Measurements from ENCODE around the gene CCDC187. TPM values are rescaled to one million over a fixed set of nuclear protein-coding genes. Genes with fewer than 3 reads are reported as not detected.
"Not testable (repeated sequence)": the region's sequence is repeated elsewhere in the genome, so short reads cannot be mapped to it uniquely, and the experiment has no call there.

CCDC187 gene
- total RNA-seq: under 0.01 TPM in 1 of 2 replicates, not detected in the other

DNA sequence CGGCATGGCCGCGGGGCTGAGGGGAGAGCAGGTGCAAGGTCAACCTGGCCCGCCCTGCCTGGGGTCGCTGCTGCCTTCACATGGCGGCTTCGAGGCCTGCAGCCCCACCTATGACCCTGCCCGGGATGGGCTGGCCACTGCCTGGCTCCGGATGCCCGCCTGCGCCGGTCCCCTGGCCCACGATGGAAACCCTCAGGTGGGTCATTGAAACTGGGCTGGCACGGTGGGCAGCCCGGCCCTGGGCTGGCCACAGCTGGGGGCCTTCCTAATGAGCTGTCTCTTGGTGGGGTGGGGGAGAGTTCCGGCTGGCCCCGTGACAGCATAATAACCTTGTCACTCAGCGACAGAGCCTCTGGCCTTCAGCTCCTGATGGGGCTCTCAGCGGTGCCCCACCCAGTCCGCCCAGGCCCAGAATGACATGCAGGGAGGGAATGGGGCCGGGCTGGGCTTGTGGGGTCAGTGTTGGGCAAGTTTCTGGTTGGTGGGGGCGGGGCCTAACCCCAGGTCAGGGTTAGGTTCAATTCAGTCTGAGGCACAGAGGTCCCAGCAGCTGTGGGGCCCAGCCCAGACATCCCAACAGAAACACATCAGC lies at the start of gene CCDC187:
Gene CCDC187, minus strand, starts transcription at position 270 of the 592 bp plus-strand sequence. Its CDS starts 264 bp downstream, at position 6.
- Histone ChIP-seq H3K4me3 (ENCODE audit: insufficient read depth, low read length) (no peak within 1 kb of the TSS), H3K36me3 (ENCODE audit: insufficient read depth, low read length) (no peaks in the 10 kb centered on the region), H2AFZ (ENCODE audit: low read length) (no peak within 1 kb of the TSS), H3K27ac (ENCODE audit: low read depth, low read length) (no peak within 1 kb of the TSS), H3K9me3 (ENCODE audit: low read depth, low read length) (no peaks in the 10 kb centered on the region), H3K4me2 (ENCODE audit: insufficient read depth, low read length) (no peak within 1 kb of the TSS), H3K27me3 (ENCODE audit: insufficient read depth, low read length) (no peaks in the 10 kb centered on the region), H3K79me2 (ENCODE audit: insufficient read depth, low read length) (no peaks in the 10 kb centered on the region), H4K20me1 (ENCODE audit: insufficient read depth, low read length) (no peaks in the 10 kb centered on the region), H3K4me1 (ENCODE audit: insufficient read depth, low read length) (no peaks in the 10 kb centered on the region)
- DNase-seq (ENCODE audit: insufficient read length, low spot score, missing footprints): no peak
- no peak for TF ChIP-seq CTCF (IDR thresholded peaks at IDR 0.05; ENCODE audit: extremely low read depth, low read depth, low read length)

DNA sequence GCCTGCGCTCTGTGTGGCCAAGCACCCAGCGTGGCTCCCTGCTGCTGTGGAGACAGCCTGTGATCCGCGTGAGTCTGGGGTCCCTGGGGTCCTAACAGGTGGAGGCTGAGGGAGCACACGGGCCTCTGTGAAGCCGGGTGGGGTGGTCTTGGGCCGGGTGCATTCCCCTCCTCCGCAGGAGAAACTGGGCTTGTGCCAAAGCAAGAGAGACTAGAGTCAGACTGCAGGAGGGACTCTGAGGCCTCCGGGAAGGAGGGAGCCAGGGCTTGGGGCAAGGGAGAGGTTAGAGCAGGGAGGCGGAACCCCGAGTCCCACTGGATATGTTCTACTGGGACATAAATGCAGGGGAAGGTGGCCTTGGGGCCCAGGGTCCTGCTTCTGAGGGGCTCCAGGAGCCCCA lies 49.2 kb upstream of the CCDC187 start:
- TF ChIP-seq CTCF (IDR thresholded peaks at IDR 0.05; ENCODE audit: extremely low read depth, low read depth, low read length): no peak
- Histone ChIP-seq H3K4me2 (ENCODE audit: insufficient read depth, low read length) (no peak overlapping the region), H3K36me3 (ENCODE audit: insufficient read depth, low read length) (peaks cover 30% of the 10 kb centered on the region)

DNA sequence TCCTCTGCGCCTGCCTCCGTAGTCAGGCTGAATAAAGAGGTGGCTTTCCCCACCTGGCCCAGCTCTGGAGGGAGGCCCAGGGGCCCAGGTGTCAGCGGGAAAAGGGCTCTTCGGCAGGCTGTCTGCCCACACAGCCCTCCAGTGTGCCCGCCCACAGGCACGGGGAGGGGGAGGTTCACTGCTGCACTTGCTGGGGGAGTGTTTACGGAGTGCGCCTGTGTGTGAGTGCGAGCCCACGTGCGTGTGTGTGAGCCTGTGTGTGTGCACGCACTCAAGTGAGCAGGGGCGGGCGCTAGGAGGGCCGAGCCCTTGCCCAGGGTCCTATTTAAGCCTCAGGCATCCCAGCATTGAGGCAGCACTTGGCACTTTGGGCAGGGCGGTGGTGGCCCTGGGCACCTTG lies 48.8 kb upstream of the CCDC187 start:
- Histone ChIP-seq H3K4me3 (ENCODE audit: insufficient read depth, low read length) (no peak overlapping the region), H3K4me1 (ENCODE audit: insufficient read depth, low read length) (peaks cover 4% of the 10 kb centered on the region), H3K27me3 (ENCODE audit: insufficient read depth, low read length) (no peaks in the 10 kb centered on the region), H3K27ac (ENCODE audit: low read depth, low read length) (no peak overlapping the region), H3K9me3 (ENCODE audit: low read depth, low read length) (no peaks in the 10 kb centered on the region), H3K4me2 (ENCODE audit: insufficient read depth, low read length) (no peak overlapping the region), H4K20me1 (ENCODE audit: insufficient read depth, low read length) (peaks cover 42% of the 10 kb centered on the region), H3K79me2 (ENCODE audit: insufficient read depth, low read length) (no peaks in the 10 kb centered on the region), H3K36me3 (ENCODE audit: insufficient read depth, low read length) (peaks cover 28% of the 10 kb centered on the region), H2AFZ (ENCODE audit: low read length) (no peak overlapping the region)
- no peak for DNase-seq (ENCODE audit: insufficient read length, low spot score, missing footprints)
- no peak for TF ChIP-seq CTCF (IDR thresholded peaks at IDR 0.05; ENCODE audit: extremely low read depth, low read depth, low read length)

More for the DNA sequence above, 49.2 kb upstream of the CCDC187 start:
- no peak overlapping the region for H2AFZ ChIP-seq (ENCODE audit: low read length)
- H3K4me1 ChIP-seq (ENCODE audit: insufficient read depth, low read length): peaks cover 3% of the 10 kb centered on the region
- H3K79me2 ChIP-seq (ENCODE audit: insufficient read depth, low read length): no peaks in the 10 kb centered on the region
- no peak overlapping the region for H3K4me3 ChIP-seq (ENCODE audit: insufficient read depth, low read length)
- no peak overlapping the region for H3K27ac ChIP-seq (ENCODE audit: low read depth, low read length)
- H3K27me3 ChIP-seq (ENCODE audit: insufficient read depth, low read length): no peaks in the 10 kb centered on the region
- peaks cover 40% of the 10 kb centered on the region for H4K20me1 ChIP-seq (ENCODE audit: insufficient read depth, low read length)
- DNase-seq (ENCODE audit: insufficient read length, low spot score, missing footprints): no peak
- H3K9me3 ChIP-seq (ENCODE audit: low read depth, low read length): no peaks in the 10 kb centered on the region

DNA sequence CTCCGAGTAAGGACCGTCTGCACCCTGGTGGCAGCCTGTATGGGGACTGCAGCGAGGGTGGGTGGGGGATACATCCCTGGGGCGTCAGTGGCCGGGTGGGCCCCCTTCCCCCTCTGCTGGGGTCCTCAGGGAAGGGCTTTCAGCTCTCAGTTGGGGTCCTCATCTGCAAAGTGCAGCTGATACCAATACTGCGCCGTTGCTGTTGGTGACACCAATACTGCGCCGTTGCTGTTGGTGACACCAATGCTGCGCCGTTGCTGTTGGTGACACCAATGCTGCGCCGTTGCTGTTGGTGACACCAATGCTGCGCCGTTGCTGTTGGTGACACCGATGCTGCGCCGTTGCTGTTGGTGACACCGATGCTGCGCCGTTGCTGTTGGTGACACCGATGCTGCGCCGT lies 48.0 kb upstream of the CCDC187 start:
- H3K27ac ChIP-seq (ENCODE audit: low read depth, low read length); H3K4me2 ChIP-seq (ENCODE audit: insufficient read depth, low read length); H2AFZ ChIP-seq (ENCODE audit: low read length); H3K4me1 ChIP-seq (ENCODE audit: insufficient read depth, low read length); DNase-seq (ENCODE audit: insufficient read length, low spot score, missing footprints); H3K79me2 ChIP-seq (ENCODE audit: insufficient read depth, low read length); H3K27me3 ChIP-seq (ENCODE audit: insufficient read depth, low read length); H3K4me3 ChIP-seq (ENCODE audit: insufficient read depth, low read length); H3K9me3 ChIP-seq (ENCODE audit: low read depth, low read length): not testable (repeated sequence)
- Histone ChIP-seq H4K20me1 (ENCODE audit: insufficient read depth, low read length) (peaks cover 39% of the 10 kb centered on the region), H3K36me3 (ENCODE audit: insufficient read depth, low read length) (peaks cover 25% of the 10 kb centered on the region)

Measured in osteoblast (primary cell).